ENCODE data around the gene PGM5.
"Not testable (repeated sequence)": the region's sequence is repeated elsewhere in the genome, so short reads cannot be mapped to it uniquely, and the experiment has no call there.

Gene PGM5

DNA sequence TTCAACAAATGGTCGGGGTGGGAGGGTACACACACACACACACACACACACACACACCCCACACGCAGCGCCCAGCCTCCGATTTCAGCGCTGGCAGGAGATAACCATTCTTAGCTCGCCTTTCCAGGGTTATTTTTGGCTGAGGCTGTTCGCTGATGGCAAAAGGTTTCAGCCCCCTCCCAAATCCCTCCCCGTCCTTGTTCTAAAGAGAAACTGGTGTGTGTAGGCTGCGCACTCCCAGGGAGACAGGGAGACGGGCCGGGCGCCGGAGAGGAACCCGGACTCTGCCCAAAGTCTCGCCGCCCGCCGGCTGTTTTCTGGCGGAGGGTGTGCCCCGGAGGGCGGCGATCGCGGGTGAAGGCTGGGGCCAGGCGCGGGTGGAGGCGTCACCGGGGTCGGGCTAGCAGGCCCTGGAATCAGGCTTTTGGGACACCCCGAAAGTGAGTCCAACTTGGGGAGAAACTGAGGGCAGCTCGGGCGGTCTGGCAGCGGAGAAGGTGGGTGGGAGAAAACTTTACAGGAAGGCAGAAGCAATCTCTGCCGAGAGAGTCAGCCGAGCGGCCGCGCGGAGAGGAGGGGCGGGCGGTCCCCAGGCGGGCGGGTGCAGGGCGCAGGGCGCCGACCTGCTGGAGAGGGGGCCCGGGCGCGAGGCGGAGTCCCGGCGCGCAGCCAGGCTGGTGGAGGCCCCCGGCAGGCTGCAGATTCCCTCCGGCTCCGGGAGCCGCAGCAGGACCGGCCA lies at the start of gene PGM5:
Gene PGM5, plus strand, starts transcription at position 232 of the 739 bp plus-strand sequence. CDS start 517 bp downstream, outside the sequence.
- DNase-seq, result not testable (repeated sequence)

DNA sequence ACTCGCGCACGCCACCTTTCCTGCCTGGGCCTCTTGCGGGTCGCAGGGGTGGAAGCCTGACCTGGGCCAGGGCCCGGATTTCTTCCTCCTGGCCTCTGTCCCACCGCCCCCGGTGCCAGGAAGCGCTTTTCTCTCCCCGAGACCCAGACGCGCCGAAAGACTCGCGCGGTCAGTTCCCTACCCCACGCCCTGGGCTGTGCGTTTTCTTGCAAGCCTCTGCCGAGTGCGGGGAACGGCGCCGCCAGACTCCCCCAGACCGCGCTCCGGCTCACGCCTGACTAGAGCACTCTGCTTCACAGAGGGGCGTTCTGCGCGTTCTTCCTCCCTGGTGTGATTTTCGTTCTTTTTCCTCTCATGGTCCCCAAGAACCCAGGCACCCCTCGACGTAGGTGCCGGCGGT lies 49.3 kb upstream of the PGM5 start:
- not testable (repeated sequence) for DNase-seq

DNA sequence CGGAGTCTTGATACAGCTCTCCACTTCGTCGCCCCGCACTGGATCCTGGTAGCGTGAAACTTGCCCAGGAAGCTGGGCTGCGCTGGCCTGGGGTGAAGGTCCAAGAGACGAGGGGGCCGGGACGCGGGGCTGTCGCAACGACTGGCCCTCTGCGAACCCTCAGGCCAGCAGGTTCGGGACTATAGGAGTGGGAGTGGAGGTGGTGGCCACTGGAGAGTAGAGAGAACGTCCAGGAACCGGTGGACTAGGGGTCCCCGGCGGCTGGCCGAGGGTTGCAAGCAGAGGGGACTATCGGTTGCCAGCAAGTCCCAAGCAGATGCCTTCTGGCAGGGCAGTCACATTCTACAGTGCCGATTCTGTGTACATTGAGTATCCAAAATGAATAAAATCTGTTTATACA lies 48.8 kb upstream of the PGM5 start:
- not testable (repeated sequence) for DNase-seq

DNA sequence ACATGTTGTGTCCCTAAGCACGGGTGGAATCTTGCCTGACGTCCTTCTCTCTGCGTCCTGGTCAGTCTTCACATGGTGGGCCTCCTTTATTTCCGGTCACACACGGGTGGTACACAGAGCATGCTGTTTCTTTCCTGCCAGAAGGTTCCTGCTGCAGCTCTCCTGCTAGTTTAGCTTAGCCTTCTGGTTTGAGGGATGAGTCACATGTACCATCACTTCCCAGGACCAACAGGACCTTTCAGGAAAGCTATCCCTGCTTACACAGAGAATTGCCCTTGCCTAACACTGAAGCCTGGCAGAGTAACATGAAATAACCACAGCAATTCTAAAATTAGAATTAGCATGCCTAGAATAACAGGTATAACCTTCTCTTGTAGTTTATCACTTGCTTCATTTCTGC lies 45.2 kb upstream of the PGM5 start:
- DNase-seq, result not testable (repeated sequence)

- DNase-seq, result not testable (repeated sequence)
Measured at GRCh38 chr9:68318209-68318608, 38.2 kb upstream of the PGM5 start.

DNA sequence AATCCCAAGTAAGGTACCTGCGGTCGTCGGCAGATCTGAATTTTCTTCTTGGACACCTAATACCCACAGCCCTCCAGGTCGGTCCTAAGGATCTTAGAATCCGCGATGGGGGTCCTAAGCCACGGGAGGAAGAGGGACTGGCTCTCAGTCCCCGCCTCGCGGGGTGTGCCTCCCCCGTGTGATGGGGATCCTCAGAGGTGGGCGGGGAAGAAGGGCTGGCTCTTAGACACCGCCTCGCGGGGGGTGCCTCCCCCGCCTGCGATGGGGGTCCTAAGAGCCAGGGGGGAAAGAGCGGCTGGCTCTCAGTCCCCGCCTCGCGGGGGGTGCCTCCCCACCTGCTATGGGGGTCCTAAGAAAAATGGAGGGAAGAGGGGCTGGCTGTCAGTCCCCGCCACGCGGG lies 32.7 kb upstream of the PGM5 start:
- not testable (repeated sequence) for DNase-seq

- not testable (repeated sequence) for DNase-seq
Measured at GRCh38 chr9:68324518-68324917, 31.9 kb upstream of the PGM5 start.

DNA sequence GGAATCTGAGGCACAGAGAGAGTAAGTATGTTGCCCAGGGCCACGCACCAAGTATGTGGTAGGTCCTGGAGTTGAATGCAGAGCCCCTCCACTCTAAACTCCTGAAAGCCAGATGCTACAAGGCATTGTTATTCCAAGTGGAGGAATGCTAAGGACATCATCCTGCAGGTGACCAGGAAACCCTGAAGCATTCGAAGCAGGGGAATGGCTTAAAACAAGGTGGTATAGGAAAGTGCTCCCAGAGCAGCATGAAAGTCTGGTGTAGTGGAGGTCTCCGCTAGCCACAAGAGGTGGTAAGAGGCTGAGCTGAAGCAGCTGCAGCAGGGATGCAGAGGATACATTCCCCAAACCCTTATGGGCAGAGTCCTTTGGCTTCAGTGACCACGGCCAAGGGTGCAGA lies 27.3 kb upstream of the PGM5 start:
- not testable (repeated sequence) for DNase-seq

DNA sequence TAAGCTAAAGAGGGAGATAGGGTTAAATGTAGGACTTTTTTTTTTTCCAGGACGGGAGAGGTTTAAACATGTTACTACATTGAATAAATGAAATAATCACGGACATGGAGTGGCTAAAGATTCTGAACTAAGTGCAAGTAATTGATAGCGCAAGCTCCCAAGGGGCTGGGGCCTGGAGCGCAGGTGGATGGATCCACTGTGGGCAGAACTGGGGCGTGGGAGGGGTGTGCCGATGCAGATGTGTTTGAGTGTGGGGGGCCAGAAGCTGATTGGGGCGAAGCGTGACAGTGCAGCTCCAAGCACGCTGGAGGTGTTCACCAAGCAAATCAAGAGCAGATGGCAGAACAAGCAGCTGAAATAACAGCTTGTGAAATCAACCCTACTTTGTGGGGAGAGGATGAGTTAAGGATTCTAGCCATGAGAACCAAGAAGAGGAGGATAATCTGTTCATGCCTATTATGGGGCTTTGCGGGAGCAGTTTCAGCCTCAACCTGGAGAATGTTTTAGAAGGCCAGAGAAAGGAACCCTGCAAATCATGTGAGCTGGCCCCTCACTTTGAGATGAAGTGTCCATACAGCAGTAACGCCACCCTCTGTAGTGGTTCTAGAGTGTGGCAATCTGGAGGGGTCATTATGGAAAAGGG lies 25.8 kb upstream of the PGM5 start:
- DNase-seq, result not testable (repeated sequence)

DNA sequence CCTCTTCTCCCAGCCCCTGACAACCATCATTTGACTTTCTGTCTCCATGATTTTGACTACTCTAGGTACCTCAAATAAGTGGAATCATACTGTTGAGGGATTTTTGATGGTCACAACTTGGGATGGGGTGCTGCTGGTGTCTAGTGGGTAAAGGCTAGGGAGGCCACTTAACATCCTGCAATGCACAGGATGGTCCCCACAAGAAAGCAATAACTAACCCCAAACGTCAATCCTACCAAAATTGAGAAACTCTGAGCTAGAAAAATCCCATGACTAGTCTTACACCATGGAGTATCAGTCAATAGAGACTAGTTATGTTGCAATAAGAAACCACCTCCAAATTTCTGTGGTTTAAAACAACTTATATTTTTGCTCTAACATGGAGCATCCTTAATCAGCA lies 24.3 kb upstream of the PGM5 start:
- not testable (repeated sequence) for DNase-seq

DNA sequence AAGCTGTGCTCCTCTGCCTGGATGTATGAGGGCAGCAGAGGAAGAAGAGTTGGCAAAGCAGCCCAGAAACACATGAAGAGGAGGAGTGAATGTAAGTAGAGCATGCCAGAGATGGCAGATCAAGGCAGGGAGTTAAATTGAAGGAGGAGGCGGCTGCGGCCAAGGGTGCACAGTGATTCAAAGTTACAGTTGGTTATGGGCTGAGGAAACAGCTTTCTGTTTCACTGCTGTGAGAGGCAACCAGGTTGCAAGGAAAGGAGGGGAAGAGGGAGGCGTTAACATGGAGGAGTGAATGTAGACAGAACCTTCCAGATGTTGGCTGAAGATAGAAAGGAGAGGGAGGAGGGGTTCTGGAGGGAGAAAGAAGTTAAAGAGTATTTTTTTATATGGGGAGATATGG lies 20.5 kb upstream of the PGM5 start:
- DNase-seq, result not testable (repeated sequence)

GRCh38 chr9:68336639-68337339 lies 19.6 kb upstream of the PGM5 start:
- DNase-seq, result not testable (repeated sequence)

DNA sequence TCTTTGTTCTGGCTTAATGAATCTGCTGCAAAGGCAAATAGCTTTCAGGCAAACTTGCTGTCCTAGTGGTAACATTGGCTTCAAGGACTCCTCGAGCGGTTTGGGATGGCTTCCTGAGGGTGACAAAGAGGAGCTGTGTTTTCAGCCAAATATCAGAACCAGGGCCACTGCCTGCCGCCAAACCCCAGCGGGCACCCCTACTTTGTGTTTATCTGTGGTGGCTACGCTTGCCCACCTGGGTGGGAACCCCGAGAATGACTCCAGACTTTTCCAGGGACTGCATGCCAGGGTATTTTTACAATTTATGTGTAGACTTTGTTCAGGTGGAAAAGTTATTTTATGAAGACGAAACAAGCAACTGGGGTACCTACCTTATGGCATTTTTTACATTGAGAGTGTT lies 18.4 kb upstream of the PGM5 start:
- not testable (repeated sequence) for DNase-seq

- DNase-seq, result not testable (repeated sequence)
Measured at GRCh38 chr9:68342265-68343025, 14.0 kb upstream of the PGM5 start.

DNA sequence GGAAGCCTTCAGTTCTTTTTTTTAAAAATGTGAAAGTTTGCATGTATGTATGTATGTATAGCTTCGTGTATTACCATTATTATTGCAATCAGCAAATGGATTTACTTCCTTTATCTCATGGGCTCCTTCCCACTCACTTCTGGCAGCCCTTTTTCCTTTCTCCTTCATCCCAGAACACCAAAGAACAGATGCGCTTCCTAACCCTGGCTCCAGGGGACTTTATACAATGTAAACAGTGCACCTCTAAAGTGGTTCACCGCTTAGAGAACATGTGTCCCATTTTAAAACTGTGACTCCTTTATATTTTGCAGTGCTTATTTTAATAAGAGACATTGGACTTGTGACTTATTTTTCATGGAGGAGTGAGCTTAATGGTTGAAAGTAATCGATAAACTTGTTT lies 13.2 kb upstream of the PGM5 start:
- not testable (repeated sequence) for DNase-seq

- DNase-seq, result not testable (repeated sequence)
Measured at GRCh38 chr9:68343992-68344391, 12.4 kb upstream of the PGM5 start.

DNA sequence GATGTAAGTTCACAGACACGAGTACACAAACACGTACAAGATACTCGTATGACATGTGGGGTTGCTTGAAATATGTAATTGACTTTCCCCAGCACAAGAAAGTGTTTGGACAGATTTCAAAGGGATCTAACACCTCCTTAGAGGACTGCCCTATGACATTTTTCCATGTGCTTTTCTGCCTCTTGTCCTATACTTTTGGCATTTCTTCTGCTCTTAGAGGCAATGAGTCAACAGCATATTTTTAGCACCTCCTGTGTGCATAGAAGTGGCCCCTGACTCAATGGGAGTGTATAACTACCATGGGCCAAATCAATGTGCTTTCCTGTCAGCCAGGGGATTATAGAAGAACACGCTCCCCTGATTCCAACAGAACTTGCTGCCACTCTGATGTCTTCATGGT lies 4.7 kb upstream of the PGM5 start:
- not testable (repeated sequence) for DNase-seq

- DNase-seq, result not testable (repeated sequence)
Measured at GRCh38 chr9:68355993-68356379, 425 bp upstream of the PGM5 start.

GRCh38 chr9:68357119-68357714 lies 806 bp downstream of the PGM5 start:
- not testable (repeated sequence) for DNase-seq

- DNase-seq, result not testable (repeated sequence)
Measured at GRCh38 chr9:68366933-68367547, 10.6 kb downstream of the PGM5 start.

DNA sequence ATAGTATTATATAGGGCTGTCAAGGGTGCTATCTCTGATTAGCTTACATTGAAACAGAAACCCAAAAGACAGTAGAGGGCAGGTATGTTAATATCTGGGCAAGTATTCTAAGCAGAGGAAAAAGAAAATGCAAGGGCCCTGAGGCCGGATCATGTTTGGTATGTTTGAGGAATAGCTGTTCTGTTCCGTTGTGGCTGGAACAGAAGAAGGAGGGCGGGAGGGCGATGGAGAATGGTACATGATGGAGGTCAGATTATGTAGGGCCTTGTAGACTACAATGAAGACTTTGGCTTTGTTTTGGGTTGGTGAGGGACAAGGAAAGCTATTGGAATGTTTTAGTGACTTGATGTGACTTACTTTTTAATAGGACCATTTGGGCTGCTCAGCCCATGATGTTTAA lies 19.4 kb downstream of the PGM5 start:
- not testable (repeated sequence) for DNase-seq

- DNase-seq, result not testable (repeated sequence)
Measured at GRCh38 chr9:68377723-68378122, 21.3 kb downstream of the PGM5 start.
